Loucy (cell line): Measurements from ENCODE around the gene FAU.

Source experiments
- EZH2phosphoT487 ChIP-seq: fragments of 200-600 bp; IDR thresholded peaks from 2 replicates; pipeline ENCODE4 v1.6.1; 2018; ENCODE audit warnings: antibody characterized with exemption, mild to moderate bottlenecking, moderate library complexity, borderline replicate concordance
- TF ChIP-seq, protein P1 (sequence below): fragments of 200-600 bp; sonication (generic); conservative IDR thresholded peaks from 2 replicates; pipeline ENCODE4 v1.5.1; 2014; ENCODE audit warnings: mild to moderate bottlenecking, antibody characterized with exemption, low read length

DNA sequence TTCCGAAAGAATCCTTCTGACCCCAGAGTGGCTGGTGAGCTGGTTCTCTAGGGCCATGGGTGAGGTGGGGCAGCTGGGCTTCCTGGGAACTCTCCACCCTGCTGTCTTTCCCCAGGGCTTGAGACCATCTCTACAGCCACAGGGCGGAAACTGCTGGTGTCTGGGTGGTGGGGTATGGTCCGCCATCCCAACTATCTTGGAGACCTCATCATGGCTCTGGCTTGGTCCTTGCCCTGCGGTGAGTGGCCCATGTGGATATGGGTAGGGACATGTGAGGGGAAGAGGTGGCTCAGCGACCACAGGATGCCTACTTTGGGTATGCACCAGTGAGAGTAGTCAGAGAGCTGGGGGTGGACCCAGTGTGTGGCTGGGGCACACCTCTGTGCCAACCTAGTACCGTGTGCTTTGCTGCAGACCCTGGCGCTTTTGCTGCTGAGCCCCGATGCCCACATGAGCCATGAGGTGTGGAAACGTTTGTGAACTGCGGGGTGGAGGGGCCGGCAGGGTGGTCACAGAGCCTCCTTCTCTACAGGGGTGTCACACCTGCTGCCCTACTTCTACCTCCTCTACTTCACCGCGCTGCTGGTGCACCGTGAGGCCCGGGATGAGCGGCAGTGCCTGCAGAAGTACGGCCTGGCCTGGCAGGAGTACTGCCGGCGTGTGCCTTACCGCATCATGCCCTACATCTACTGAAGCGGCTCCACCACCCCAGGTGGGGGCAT is 6.4 kb downstream of the FAU start:
- TF ChIP-seq, protein P1, sequence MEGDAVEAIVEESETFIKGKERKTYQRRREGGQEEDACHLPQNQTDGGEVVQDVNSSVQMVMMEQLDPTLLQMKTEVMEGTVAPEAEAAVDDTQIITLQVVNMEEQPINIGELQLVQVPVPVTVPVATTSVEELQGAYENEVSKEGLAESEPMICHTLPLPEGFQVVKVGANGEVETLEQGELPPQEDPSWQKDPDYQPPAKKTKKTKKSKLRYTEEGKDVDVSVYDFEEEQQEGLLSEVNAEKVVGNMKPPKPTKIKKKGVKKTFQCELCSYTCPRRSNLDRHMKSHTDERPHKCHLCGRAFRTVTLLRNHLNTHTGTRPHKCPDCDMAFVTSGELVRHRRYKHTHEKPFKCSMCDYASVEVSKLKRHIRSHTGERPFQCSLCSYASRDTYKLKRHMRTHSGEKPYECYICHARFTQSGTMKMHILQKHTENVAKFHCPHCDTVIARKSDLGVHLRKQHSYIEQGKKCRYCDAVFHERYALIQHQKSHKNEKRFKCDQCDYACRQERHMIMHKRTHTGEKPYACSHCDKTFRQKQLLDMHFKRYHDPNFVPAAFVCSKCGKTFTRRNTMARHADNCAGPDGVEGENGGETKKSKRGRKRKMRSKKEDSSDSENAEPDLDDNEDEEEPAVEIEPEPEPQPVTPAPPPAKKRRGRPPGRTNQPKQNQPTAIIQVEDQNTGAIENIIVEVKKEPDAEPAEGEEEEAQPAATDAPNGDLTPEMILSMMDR = no peak
- TF ChIP-seq EZH2phosphoT487 = no peak
